Right lobe of liver (tissue), 6 donors: ENCODE measurements around the gene TNIP1. TPM values are rescaled to one million over a fixed set of nuclear protein-coding genes. Genes with fewer than 3 reads are reported as not detected.
A peak's percentile ranks its signal among the peaks of the same experiment; 100 is the strongest.

Experiments used
- ATAC-seq, 4 donors: fragments of 200-7000 bp; cut with Tn5 transposase; one replicate each; pipeline ENCODE4 v1.9.1; 2020; ENCODE audit warnings: mild to moderate bottlenecking in 4 of 4, moderate library complexity in 4 of 4
- DNase-seq, 3 donors: peaks; one replicate each; pipeline ENCODE4 v3.0.0-alpha.2; 2020
- H3K27ac ChIP-seq, 3 donors: fragments of 200-600 bp; one replicate each; pipeline ENCODE4 v1.8.0; 2022
- H3K27me3 ChIP-seq, 2 donors: fragments of 200-600 bp; one replicate each; pipeline ENCODE4 v1.8.0; 2022
- H3K36me3 ChIP-seq, 4 donors: fragments of 200-600 bp; sonication (generic) in 1 of 4; one replicate each; pipeline versions ENCODE4 v1.5.1 to v1.8.0; 2017 to 2022; ENCODE audit warnings: control low read depth in 1 of 4
- H3K4me1 ChIP-seq, 4 donors: fragments of 200-600 bp; sonication (generic) in 1 of 4; one replicate each; pipeline versions ENCODE4 v1.5.1 to v1.8.0; 2017 to 2022; ENCODE audit warnings: control low read depth in 1 of 4
- H3K4me3 ChIP-seq, 3 donors: fragments of 200-600 bp; one replicate each; pipeline ENCODE4 v1.8.0; 2022
- H3K9me3 ChIP-seq, 4 donors: fragments of 200-600 bp; sonication (generic) in 1 of 4; one replicate each; pipeline versions ENCODE4 v1.5.1 to v1.8.0; 2017 to 2022; ENCODE audit warnings: control low read depth in 1 of 4
- POLR2A ChIP-seq: fragments of 450-650 bp; IDR thresholded peaks from one replicate; pipeline ENCODE4 v1.6.1; 2017; ENCODE audit warnings: antibody characterized with exemption, mild to moderate bottlenecking
- WGBS: methylation state at CpG from one replicate; pipeline ENCODE4 v1.1.6; 2018; ENCODE audit warnings: low coverage, low lambda C conversion rate; ENCODE audit not compliant: insufficient coverage; ENCODE audit errors: missing lambda C conversion rate; 5-methylcytosine and 5-hydroxymethylcytosine counted together
- intact Hi-C, 2 donors: fragments of 100-400 bp; cut with DNase I; formaldehyde crosslinking; loops; one replicate each; pipeline versions ENCODE4 v1.11.2 to v1.14.1; 2022
- total RNA-seq, 6 experiments: library from RNA; depleted of rRNA in 2 of 6; stranded (reverse); fragments of >200 nt in 2 of 6; fragmentation: NEBNext Ultra II Directional in 3 of 6; extraction: Animal tissue kit (Norgen Biotek cat#: 25700) in 3 of 6; gene quantifications; one replicate each; pipeline versions ENCODE4 v1.1.0 to v1.2.4, GENCODE V29; 2016 to 2023
- TF ChIP-seq, protein P1 (sequence below), 4 donors: fragments of 200-600 bp in 3 of 4; fragments of 450-650 bp in 1 of 4; IDR thresholded peaks; one replicate each; pipeline versions ENCODE4 v1.5.1 to v1.8.0; 2016 to 2022; ENCODE audit warnings: antibody characterized with exemption in 4 of 4, mild to moderate bottlenecking in 2 of 4
- donor health status: DM: no; HTN: yes; CAD: no.
- donor health status: DM: no; HTN: no; CAD: no.
- donor health status: DM: no; HTN: no; CAD: no.
- donor health status: DM: no; HTN: yes; CAD: no.
- donor health status: DM: no; HTN: yes; CAD: no.

The TNIP1 gene
- total RNA-seq, 6 experiments from 2014 or later = 70.1 to 155 (median 79.1) TPM

DNA sequence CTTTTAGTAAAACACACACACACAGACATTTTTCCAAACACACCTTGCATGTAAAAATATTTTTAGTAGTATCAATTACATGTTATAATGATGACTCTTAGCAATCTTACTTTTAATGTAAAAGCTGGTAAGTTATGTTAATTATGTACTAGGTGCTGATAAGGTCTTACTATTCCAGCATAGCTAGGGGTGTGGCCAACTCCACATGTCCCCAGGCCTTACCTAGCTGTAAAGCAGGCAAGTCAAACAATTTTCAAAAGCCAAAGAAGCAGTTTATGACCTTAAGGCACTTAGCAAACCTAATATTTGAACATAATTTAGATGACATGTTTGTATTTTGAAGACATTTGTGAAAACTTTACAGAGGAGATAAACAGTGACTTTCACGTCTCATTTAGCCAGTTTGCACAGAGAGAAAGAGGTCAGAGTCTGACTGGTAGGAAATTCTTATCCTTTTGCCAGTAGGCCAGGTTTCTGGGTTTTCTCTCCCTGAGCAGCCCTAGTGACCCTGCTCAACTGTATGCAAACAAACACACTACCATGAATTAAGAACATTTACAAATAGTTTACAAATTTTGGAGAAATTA lies 86.9 kb downstream of the TNIP1 start:
- Histone ChIP-seq H3K4me1 (peaks cover 0 to 11% (median 0%) of the 10 kb centered on the region in 4 donors), H3K27ac (peak overlapping the region in 1 of 3 donors; percentile 7), H3K36me3 (no peaks in the 10 kb centered on the region), H3K27me3 (no peaks in the 10 kb centered on the region), H3K9me3 (no peaks in the 10 kb centered on the region), H3K4me3 (no peak overlapping the region)
- intact Hi-C loops = no loop called here
- TF ChIP-seq, protein P1, sequence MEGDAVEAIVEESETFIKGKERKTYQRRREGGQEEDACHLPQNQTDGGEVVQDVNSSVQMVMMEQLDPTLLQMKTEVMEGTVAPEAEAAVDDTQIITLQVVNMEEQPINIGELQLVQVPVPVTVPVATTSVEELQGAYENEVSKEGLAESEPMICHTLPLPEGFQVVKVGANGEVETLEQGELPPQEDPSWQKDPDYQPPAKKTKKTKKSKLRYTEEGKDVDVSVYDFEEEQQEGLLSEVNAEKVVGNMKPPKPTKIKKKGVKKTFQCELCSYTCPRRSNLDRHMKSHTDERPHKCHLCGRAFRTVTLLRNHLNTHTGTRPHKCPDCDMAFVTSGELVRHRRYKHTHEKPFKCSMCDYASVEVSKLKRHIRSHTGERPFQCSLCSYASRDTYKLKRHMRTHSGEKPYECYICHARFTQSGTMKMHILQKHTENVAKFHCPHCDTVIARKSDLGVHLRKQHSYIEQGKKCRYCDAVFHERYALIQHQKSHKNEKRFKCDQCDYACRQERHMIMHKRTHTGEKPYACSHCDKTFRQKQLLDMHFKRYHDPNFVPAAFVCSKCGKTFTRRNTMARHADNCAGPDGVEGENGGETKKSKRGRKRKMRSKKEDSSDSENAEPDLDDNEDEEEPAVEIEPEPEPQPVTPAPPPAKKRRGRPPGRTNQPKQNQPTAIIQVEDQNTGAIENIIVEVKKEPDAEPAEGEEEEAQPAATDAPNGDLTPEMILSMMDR (IDR thresholded peaks at IDR 0.05) = no peak
- no peak for TF ChIP-seq POLR2A
- DNase-seq = no peak
- 22% methylated on average over 1 of the region's 1 CpG for whole genome bisulfite sequencing
- peak; percentile 48 to 86 (median 60) for ATAC-seq

DNA sequence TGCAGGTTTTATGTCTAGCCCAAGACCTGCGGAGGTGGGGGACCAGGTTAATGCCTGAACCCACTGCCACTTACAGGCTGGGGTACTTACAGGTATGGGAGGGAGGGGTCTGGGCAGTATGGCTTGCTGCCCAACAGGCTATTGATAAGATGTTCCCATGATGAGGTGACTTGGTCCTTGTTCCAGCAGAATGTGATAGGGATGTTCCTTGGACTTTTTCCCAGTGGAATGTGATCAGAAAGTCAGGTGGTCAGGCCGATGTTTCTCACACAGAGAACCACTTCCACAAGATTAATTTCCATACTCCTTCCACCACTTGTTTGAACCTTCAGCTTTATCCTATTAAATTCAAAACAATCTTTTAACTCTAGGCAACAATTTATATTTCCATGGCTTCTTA lies 87.4 kb downstream of the TNIP1 start:
- Histone ChIP-seq H3K4me1 (peaks cover 0 to 11% (median 0%) of the 10 kb centered on the region in 4 donors), H3K27me3 (no peaks in the 10 kb centered on the region), H3K27ac (no peak overlapping the region), H3K9me3 (no peaks in the 10 kb centered on the region), H3K4me3 (no peak overlapping the region), H3K36me3 (no peaks in the 10 kb centered on the region)
- TF ChIP-seq, protein P1 (IDR thresholded peaks at IDR 0.05) = no peak
- TF ChIP-seq POLR2A = no peak
- ATAC-seq (peak in 1 of 4 donors; percentile 57), DNase-seq (no peak)
- intact Hi-C loops = no loop called here
- 52% methylated on average over 2 of the region's 2 CpGs for WGBS

DNA sequence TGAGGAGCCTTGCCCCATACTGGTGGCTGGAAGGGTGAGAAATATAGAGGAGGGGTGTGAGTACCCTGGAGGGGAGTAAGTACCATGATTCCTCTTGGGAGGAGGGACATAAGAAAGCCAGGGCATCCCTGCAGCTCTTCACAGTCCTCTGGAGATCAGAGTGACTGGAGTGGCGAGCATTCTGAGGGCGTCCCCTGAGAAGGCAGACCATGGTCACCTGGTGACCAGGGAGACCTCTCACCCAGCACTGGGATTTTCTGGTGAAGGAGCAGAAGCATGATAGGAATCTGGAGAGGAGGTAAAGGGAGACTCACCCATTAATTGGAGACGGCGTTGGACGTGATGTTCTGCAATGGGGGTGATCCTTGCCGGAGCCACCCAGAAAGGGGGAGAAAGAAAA lies 88.1 kb downstream of the TNIP1 start:
- H3K27ac ChIP-seq = no peak overlapping the region
- H3K4me3 ChIP-seq = no peak overlapping the region
- TF ChIP-seq, protein P1 (IDR thresholded peaks at IDR 0.05) = no peak
- no peak for TF ChIP-seq POLR2A
- intact Hi-C loops = no loop called here
- H3K27me3 ChIP-seq = no peaks in the 10 kb centered on the region
- ATAC-seq (no peak), DNase-seq (no peak)
- H3K36me3 ChIP-seq = no peaks in the 10 kb centered on the region
- no peaks in the 10 kb centered on the region for H3K9me3 ChIP-seq
- H3K4me1 ChIP-seq = peaks cover 0 to 11% (median 0%) of the 10 kb centered on the region in 4 donors
- WGBS = 100% methylated on average over 5 of the region's 6 CpGs

DNA sequence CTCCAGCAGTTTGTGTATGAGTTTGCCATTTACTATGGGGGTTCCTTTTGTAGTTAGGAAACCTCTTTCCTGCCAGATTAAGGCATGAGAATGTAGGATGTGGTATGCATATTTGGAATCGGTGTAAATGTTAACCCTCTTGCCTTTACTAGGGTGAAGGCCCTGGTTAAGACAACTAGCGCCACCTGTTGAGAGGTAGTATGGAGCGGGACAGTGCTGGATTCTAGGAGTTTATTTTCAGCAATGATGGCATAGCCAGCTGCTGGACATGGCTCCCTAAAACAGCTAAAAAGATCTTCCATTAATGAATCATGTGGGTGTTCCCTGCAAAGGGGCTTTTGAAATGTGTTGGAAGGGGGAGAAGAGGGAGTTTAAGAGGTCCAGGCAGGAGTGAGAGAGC lies 91.1 kb downstream of the TNIP1 start:
- ATAC-seq (peak in 1 of 4 donors; percentile 30), DNase-seq (no peak)
- TF ChIP-seq, protein P1 (IDR thresholded peaks at IDR 0.05) = peak in 2 of 4 donors; percentile 7 to 20
- no peak for TF ChIP-seq POLR2A
- Histone ChIP-seq H3K27me3 (no peaks in the 10 kb centered on the region), H3K36me3 (no peaks in the 10 kb centered on the region), H3K9me3 (no peaks in the 10 kb centered on the region), H3K4me1 (peaks cover 0 to 11% (median 0%) of the 10 kb centered on the region in 4 donors), H3K27ac (no peak overlapping the region), H3K4me3 (no peak overlapping the region)
- WGBS = 68% methylated on average over 3 of the region's 3 CpGs
- intact Hi-C loops = no loop called here
